Measurements from ENCODE around the gene ANXA9.

DNA sequence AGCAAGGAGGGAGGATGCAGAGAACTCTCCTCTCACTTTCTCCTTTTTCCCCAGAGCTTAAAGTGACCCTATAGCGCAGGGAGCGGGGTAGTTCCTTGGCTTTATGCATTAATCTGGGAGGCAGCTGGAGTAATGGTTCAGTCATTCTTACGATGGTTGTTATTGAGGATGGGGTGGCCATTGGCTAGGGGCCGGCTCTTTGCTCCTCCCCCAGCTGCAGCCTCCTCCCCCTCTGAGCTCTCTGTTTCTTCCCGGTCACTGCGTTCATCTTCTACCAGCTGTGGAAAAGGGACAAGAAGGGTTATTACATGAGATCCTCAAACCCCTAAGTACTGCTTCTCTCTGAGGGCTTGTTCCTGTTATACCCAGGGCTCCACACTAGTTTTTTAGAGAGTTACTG, 16.1 kb upstream of the ANXA9 start:
- TF ChIP-seq, protein P1, sequence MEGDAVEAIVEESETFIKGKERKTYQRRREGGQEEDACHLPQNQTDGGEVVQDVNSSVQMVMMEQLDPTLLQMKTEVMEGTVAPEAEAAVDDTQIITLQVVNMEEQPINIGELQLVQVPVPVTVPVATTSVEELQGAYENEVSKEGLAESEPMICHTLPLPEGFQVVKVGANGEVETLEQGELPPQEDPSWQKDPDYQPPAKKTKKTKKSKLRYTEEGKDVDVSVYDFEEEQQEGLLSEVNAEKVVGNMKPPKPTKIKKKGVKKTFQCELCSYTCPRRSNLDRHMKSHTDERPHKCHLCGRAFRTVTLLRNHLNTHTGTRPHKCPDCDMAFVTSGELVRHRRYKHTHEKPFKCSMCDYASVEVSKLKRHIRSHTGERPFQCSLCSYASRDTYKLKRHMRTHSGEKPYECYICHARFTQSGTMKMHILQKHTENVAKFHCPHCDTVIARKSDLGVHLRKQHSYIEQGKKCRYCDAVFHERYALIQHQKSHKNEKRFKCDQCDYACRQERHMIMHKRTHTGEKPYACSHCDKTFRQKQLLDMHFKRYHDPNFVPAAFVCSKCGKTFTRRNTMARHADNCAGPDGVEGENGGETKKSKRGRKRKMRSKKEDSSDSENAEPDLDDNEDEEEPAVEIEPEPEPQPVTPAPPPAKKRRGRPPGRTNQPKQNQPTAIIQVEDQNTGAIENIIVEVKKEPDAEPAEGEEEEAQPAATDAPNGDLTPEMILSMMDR (IDR thresholded peaks at IDR 0.05; ENCODE audit: low read depth, low read length) = no peak
- TF ChIP-seq EZH2phosphoT487 (IDR thresholded peaks at IDR 0.05; ENCODE audit: low read depth) = no peak

Measured in OCI-LY3 (cell line).